Naive thymus-derived CD4-positive, alpha-beta T cell (primary cell): Measurements from ENCODE around the gene GFI1B. TPM values are rescaled to one million over a fixed set of nuclear protein-coding genes. Genes with fewer than 3 reads are reported as not detected.
"Not testable (repeated sequence)": the region's sequence is repeated elsewhere in the genome, so short reads cannot be mapped to it uniquely, and the experiment has no call there.

Source experiments
- ATAC-seq: fragments of 150-1000 bp; cut with Tn5 transposase; 2 replicates; pipeline ENCODE4 v1.10.0; 2021; ENCODE audit warnings: mild to moderate bottlenecking, moderate library complexity
- CTCF ChIA-PET: fragments of 350-600 bp; sonication (Branson Sonifier 250); formaldehyde crosslinking; loops from one replicate; lab custom pipeline; 2021; ENCODE audit warnings: antibody characterized with exemption; lab: Charles Lee
- POLR2A ChIA-PET: fragments of 350-600 bp; sonication (Branson Sonifier 250); formaldehyde crosslinking; loops from one replicate; lab custom pipeline; 2021; ENCODE audit warnings: antibody characterized with exemption, inconsistent platforms; lab: Charles Lee
- DNase-seq, 9 donors: peaks; one replicate each; pipeline versions ENCODE4 v3.0.0 to v3.0.0-alpha.2; 2020 to 2022; ENCODE audit warnings: mixed read lengths in 1 of 9
- H3K27ac ChIP-seq: one replicate; pipeline ENCODE4 v1.7.0; 2013; ENCODE audit warnings: mild to moderate bottlenecking, low read depth, low read length, moderate library complexity
- H3K27me3 ChIP-seq, 2 donors: one replicate each; pipeline ENCODE4 v1.7.0; 2013; ENCODE audit warnings: low read length in 2 of 2, mild to moderate bottlenecking in 2 of 2, moderate library complexity in 2 of 2; ENCODE audit not compliant: control insufficient read depth in 2 of 2, insufficient read depth in 2 of 2
- H3K36me3 ChIP-seq, 3 experiments: 1 replicate in 2 of 3; 2 replicates in 1 of 3; pipeline ENCODE4 v1.7.0; 2013; ENCODE audit warnings: low read length in 3 of 3, mild to moderate bottlenecking in 3 of 3, moderate library complexity in 1 of 3; ENCODE audit not compliant: insufficient read depth in 3 of 3, control insufficient read depth in 2 of 3
- H3K4me1 ChIP-seq, 2 donors: one replicate each; pipeline ENCODE4 v1.7.0; 2013; ENCODE audit warnings: low read length in 2 of 2, mild to moderate bottlenecking in 2 of 2, moderate library complexity in 1 of 2; ENCODE audit not compliant: control insufficient read depth in 2 of 2, insufficient read depth in 2 of 2
- H3K4me3 ChIP-seq: 2 replicates; pipeline ENCODE4 v1.7.0; 2013; ENCODE audit warnings: mild to moderate bottlenecking, low read length
- H3K9me3 ChIP-seq, 3 experiments: 1 replicate in 2 of 3; 2 replicates in 1 of 3; pipeline ENCODE4 v1.7.0; 2013; ENCODE audit warnings: low read length in 3 of 3; ENCODE audit not compliant: control insufficient read depth in 2 of 3
- H3K27ac Mint-ChIP-seq, 9 donors: one replicate each; pipeline ENCODE4 v1.8.0; 2020 to 2022; ENCODE audit warnings: mixed read lengths in 9 of 9, mild to moderate bottlenecking in 8 of 9, moderate library complexity in 5 of 9, inconsistent platforms in 2 of 9
- H3K27me3 Mint-ChIP-seq, 5 donors: one replicate each; pipeline ENCODE4 v1.8.0; 2021 to 2022; ENCODE audit warnings: mixed read lengths in 5 of 5, mild to moderate bottlenecking in 1 of 5
- H3K36me3 Mint-ChIP-seq, 5 donors: one replicate each; pipeline ENCODE4 v1.8.0; 2020 to 2022; ENCODE audit warnings: mixed read lengths in 5 of 5, mild to moderate bottlenecking in 3 of 5, inconsistent platforms in 1 of 5
- H3K4me1 Mint-ChIP-seq, 7 donors: one replicate each; pipeline ENCODE4 v1.8.0; 2020 to 2022; ENCODE audit warnings: mixed read lengths in 7 of 7, mild to moderate bottlenecking in 3 of 7, inconsistent platforms in 1 of 7
- H3K4me3 Mint-ChIP-seq, 10 donors: one replicate each; pipeline ENCODE4 v1.8.0; 2020 to 2022; ENCODE audit warnings: mild to moderate bottlenecking in 10 of 10, mixed read lengths in 10 of 10, moderate library complexity in 6 of 10, inconsistent platforms in 2 of 10
- H3K9me3 Mint-ChIP-seq, 11 donors: one replicate each; pipeline ENCODE4 v1.8.0; 2020 to 2022; ENCODE audit warnings: mixed read lengths in 11 of 11, mild to moderate bottlenecking in 4 of 11, inconsistent platforms in 1 of 11, moderate library complexity in 1 of 11
- intact Hi-C, 2 donors: fragments of 100-400 bp; cut with micrococcal nuclease; formaldehyde crosslinking; loops; one replicate each; pipeline ENCODE4 v1.15.1; 2023
- polyA plus RNA-seq, 2 donors: library from polyadenylated mRNA; unstranded; fragments of 300-500 nt; fragmentation: Illumina TruSeq; gene quantifications; one replicate each; pipeline ENCODE4 v1.2.3, GENCODE V29; 2021
- total RNA-seq, 6 experiments: library from RNA in 5 of 6; stranded (reverse) in 5 of 6; gene quantifications; 1 replicate in 5 of 6; 2 replicates in 1 of 6; pipeline ENCODE4 v1.2.3 and lab custom pipeline; 2021 to 2026

The GFI1B gene
- total and polyA plus RNA-seq, 7 experiments from 2014 or later, result 0.21 to 2.7 TPM; not detected in 5

GRCh38 chr9:132957805-132958204 is 20.7 kb upstream of the GFI1B start:
- no peaks in the 10 kb centered on the region for H3K4me1 Mint-ChIP-seq
- Histone ChIP-seq H3K4me3 (no peak overlapping the region), H3K36me3 (no peaks in the 10 kb centered on the region), H3K27ac (no peak overlapping the region), H3K4me1 (no peaks in the 10 kb centered on the region), H3K27me3 (no peaks in the 10 kb centered on the region), H3K9me3 (peaks cover 0 to 9% (median 0%) of the 10 kb centered on the region in 3 experiments)
- no peak for DNase-seq
- H3K4me3 Mint-ChIP-seq, result no peak overlapping the region
- peaks cover 1 to 19% (median 10%) of the 10 kb centered on the region in 11 donors for H3K9me3 Mint-ChIP-seq
- intact Hi-C loops, result no loop called here
- peaks cover 0 to 5% (median 4%) of the 10 kb centered on the region in 5 donors for H3K27me3 Mint-ChIP-seq
- ATAC-seq, result no peak
- H3K27ac Mint-ChIP-seq, result no peak overlapping the region
- POLR2A ChIA-PET, result no interaction called here
- peaks cover 0 to 8% (median 5%) of the 10 kb centered on the region in 5 donors for H3K36me3 Mint-ChIP-seq
- CTCF ChIA-PET, result interaction anchor here (1.2 kb wide), 1 partner anchor 56 kb away, joined by 4 read pairs; no protein-coding TSS in a partner anchor

DNA sequence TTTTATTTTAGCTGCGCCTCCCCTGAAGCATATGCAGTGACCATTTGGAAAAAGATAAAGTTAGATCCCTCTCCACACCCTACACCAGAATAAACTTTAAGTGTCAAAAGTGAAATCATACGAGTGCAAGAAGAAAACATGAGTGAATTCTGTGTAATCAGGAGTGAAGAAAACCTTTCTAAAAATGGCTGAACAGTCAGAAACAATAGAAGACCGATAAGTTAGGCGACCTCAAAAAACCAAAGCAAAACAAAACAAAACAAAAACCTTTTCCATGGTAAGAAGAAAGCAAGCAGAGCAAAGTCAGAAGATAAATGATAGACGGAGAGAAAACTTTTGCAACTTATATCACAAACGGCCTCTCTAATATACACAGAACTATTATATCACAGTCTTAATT is 17.5 kb upstream of the GFI1B start:
- H3K4me3 Mint-ChIP-seq, result no peak overlapping the region
- DNase-seq, result no peak
- ChIA-PET CTCF (no interaction called here), POLR2A (no interaction called here)
- Histone ChIP-seq H3K36me3 (no peaks in the 10 kb centered on the region), H3K27ac (no peak overlapping the region), H3K4me1 (no peaks in the 10 kb centered on the region), H3K9me3 (no peaks in the 10 kb centered on the region), H3K27me3 (no peaks in the 10 kb centered on the region), H3K4me3 (no peak overlapping the region)
- H3K36me3 Mint-ChIP-seq, result peaks cover 0 to 6% (median 4%) of the 10 kb centered on the region in 5 donors
- no peak overlapping the region for H3K27ac Mint-ChIP-seq
- peaks cover 0 to 9% (median 5%) of the 10 kb centered on the region in 5 donors for H3K27me3 Mint-ChIP-seq
- ATAC-seq, result no peak
- peaks cover 1 to 8% (median 6%) of the 10 kb centered on the region in 11 donors for H3K9me3 Mint-ChIP-seq
- intact Hi-C loops, result no loop called here
- no peaks in the 10 kb centered on the region for H3K4me1 Mint-ChIP-seq

DNA sequence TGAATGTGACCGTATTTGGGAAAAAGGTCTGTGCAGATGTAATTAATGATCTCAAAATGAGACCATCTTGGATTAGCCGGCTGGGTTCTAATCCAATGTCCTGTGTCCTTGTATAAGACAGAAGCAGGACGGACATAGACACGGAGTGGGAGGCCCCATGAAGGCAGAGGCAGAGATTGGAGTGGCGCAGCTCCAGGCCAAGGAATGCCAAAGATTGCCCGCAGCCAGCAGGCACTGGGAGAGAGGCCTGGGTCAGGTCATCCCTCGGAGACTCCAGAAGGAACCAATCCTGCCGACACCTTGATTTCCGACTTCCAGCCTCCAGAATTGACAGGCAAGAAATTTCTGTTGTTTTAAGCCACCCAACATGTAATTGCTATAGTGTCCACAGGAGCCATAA is 13.0 kb upstream of the GFI1B start:
- intact Hi-C loops, result no loop called here
- CTCF ChIA-PET, result interaction anchor here (0.6 kb wide), 1 partner anchor 57 kb away, joined by 4 read pairs; no protein-coding TSS in a partner anchor
- H3K36me3 Mint-ChIP-seq, result no peaks in the 10 kb centered on the region
- H3K4me1 Mint-ChIP-seq, result no peaks in the 10 kb centered on the region
- no peaks in the 10 kb centered on the region for H3K27me3 ChIP-seq
- no peak for DNase-seq
- H3K36me3 ChIP-seq, result no peaks in the 10 kb centered on the region
- H3K27ac Mint-ChIP-seq, result peak overlapping the region in 1 of 9 donors; percentile 6
- POLR2A ChIA-PET, result no interaction called here
- H3K9me3 ChIP-seq, result no peaks in the 10 kb centered on the region
- peaks cover 0 to 14% (median 4%) of the 10 kb centered on the region in 5 donors for H3K27me3 Mint-ChIP-seq
- no peak for ATAC-seq
- H3K9me3 Mint-ChIP-seq, result no peaks in the 10 kb centered on the region
- H3K4me3 Mint-ChIP-seq, result no peak overlapping the region
- H3K4me3 ChIP-seq, result no peak overlapping the region
- no peak overlapping the region for H3K27ac ChIP-seq
- H3K4me1 ChIP-seq, result no peaks in the 10 kb centered on the region

DNA sequence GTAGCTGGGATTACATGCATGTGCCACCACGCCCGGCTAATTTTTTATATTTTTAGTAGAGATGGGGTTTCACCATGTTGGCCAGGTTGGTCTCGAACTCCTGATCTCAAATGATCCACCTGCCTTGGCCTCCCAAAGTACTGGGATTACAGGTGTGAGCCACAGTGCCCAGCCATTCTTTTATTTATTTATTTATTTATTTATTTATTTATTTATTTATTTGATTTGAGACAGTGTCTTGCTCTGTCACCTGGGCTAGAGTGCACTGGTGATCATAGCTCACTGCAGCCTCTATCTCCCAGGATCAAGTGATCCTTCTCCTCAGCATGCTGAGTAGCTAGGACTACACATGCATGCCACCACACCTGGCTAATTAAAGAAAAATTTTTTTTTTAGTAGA is 10.6 kb upstream of the GFI1B start:
- H3K36me3 ChIP-seq, H3K36me3 Mint-ChIP-seq, H3K27me3 ChIP-seq, H3K4me1 Mint-ChIP-seq, POLR2A ChIA-PET, H3K27ac ChIP-seq, H3K4me1 ChIP-seq, H3K9me3 ChIP-seq, H3K27ac Mint-ChIP-seq, DNase-seq, ATAC-seq, intact Hi-C loops, CTCF ChIA-PET, H3K4me3 ChIP-seq, H3K4me3 Mint-ChIP-seq, H3K9me3 Mint-ChIP-seq: not testable (repeated sequence)
- H3K27me3 Mint-ChIP-seq, result peaks cover 0 to 13% (median 8%) of the 10 kb centered on the region in 5 donors

GRCh38 chr9:132969783-132970182 is 8.7 kb upstream of the GFI1B start:
- Histone ChIP-seq H3K4me1 (no peaks in the 10 kb centered on the region), H3K36me3 (no peaks in the 10 kb centered on the region), H3K27me3 (no peaks in the 10 kb centered on the region), H3K4me3 (no peak overlapping the region), H3K27ac (no peak overlapping the region), H3K9me3 (no peaks in the 10 kb centered on the region)
- H3K9me3 Mint-ChIP-seq, result no peaks in the 10 kb centered on the region
- peaks cover 0 to 18% (median 9%) of the 10 kb centered on the region in 5 donors for H3K27me3 Mint-ChIP-seq
- intact Hi-C loops, result loop anchor here (5.0 kb wide), 3 partner anchors 167 to 1207 kb away; partner anchors contain the start of gene CFAP77 (in 1 of the 2)
- H3K36me3 Mint-ChIP-seq, result no peaks in the 10 kb centered on the region
- H3K27ac Mint-ChIP-seq, result no peak overlapping the region
- POLR2A ChIA-PET, result no interaction called here
- no peak for ATAC-seq
- DNase-seq, result no peak
- peaks cover 0 to 7% (median 0%) of the 10 kb centered on the region in 7 donors for H3K4me1 Mint-ChIP-seq
- CTCF ChIA-PET, result no interaction called here
- no peak overlapping the region for H3K4me3 Mint-ChIP-seq

GRCh38 chr9:132970324-132971062 is 8.0 kb upstream of the GFI1B start:
- DNase-seq (no peak), ATAC-seq (no peak)
- Mint-ChIP-seq H3K27ac (no peak overlapping the region), H3K9me3 (no peaks in the 10 kb centered on the region), H3K4me1 (peaks cover 0 to 7% (median 0%) of the 10 kb centered on the region in 7 donors), H3K36me3 (no peaks in the 10 kb centered on the region), H3K4me3 (no peak overlapping the region), H3K27me3 (peaks cover 0 to 18% (median 9%) of the 10 kb centered on the region in 5 donors)
- ChIA-PET CTCF (no interaction called here), POLR2A (no interaction called here)
- H3K9me3 ChIP-seq, result no peaks in the 10 kb centered on the region
- no peaks in the 10 kb centered on the region for H3K36me3 ChIP-seq
- H3K27ac ChIP-seq, result no peak overlapping the region
- intact Hi-C loops, result loop anchor here (5.0 kb wide), 3 partner anchors 168 to 1208 kb away; partner anchors contain the start of gene CFAP77 (in 1 of the 2)
- no peak overlapping the region for H3K4me3 ChIP-seq
- H3K27me3 ChIP-seq, result no peaks in the 10 kb centered on the region
- no peaks in the 10 kb centered on the region for H3K4me1 ChIP-seq
